Astrocyte of the spinal cord (primary cell): ENCODE results near the gene E2F3.

Experiments
- DNase-seq: peaks from one replicate; pipeline ENCODE4 v3.0.0; 2011; ENCODE audit warnings: low read depth, low spot score
- H3K4me3 ChIP-seq: 2 replicates; pipeline ENCODE4 v1.5.1; 2011; ENCODE audit warnings: low read depth, mild to moderate bottlenecking, low read length, moderate library complexity
- CTCF ChIP-seq: IDR thresholded peaks from 2 replicates; pipeline ENCODE4 v1.5.1; 2012; ENCODE audit warnings: low read depth, mild to moderate bottlenecking, low read length, inconsistent platforms
- in situ Hi-C: cut with HindIII; loops from 2 replicates; pipeline ENCODE4 v1.10.0; 2017; ENCODE audit warnings: low sequenced_read_pairs

E2F3 gene

GRCh38 chr6:20400456-20401204, 1.0 kb upstream of the E2F3 start:
- DNase-seq, result peak; percentile 33
- peak overlapping the region; percentile 59 for H3K4me3 ChIP-seq
- TF ChIP-seq CTCF, result peak; percentile 48
- in situ Hi-C loops, result no loop called here

GRCh38 chr6:20402092-20402341, 338 bp downstream of the E2F3 start:
- TF ChIP-seq CTCF, result no peak
- in situ Hi-C loops, result no loop called here
- DNase-seq, result no peak
- peak overlapping the region; percentile 82 for H3K4me3 ChIP-seq

- DNase-seq, result peak; percentile 21
- TF ChIP-seq CTCF, result no peak
- peak overlapping the region; percentile 82 for H3K4me3 ChIP-seq
- in situ Hi-C loops, result no loop called here
Measured at GRCh38 chr6:20402342-20403069, 827 bp downstream of the E2F3 start.

- H3K4me3 ChIP-seq, result peak overlapping the region; percentile 82
Measured at GRCh38 chr6:20403070-20403765, 1.5 kb downstream of the E2F3 start.

GRCh38 chr6:20403766-20404640, 2.3 kb downstream of the E2F3 start:
- peak; percentile 63 for DNase-seq
- no peak for TF ChIP-seq CTCF
- in situ Hi-C loops, result no loop called here
- peak overlapping the region; percentile 82 for H3K4me3 ChIP-seq

More at GRCh38 chr6:20403070-20403765, 1.5 kb downstream of the E2F3 start:
- TF ChIP-seq CTCF, result no peak
- in situ Hi-C loops, result no loop called here
- DNase-seq, result peak; percentile 79

- in situ Hi-C loops, result no loop called here
- peak; percentile 72 for DNase-seq
- H3K4me3 ChIP-seq, result peak overlapping the region; percentile 82
- TF ChIP-seq CTCF, result peak; percentile 67
Measured at GRCh38 chr6:20404641-20405032, 3.0 kb downstream of the E2F3 start.
